GM15510 (cell line): ENCODE data around the gene PDGFA.

Experiments used
- POLR2A ChIP-seq: IDR thresholded peaks from 3 replicates; pipeline ENCODE4 v1.6.1; 2011; ENCODE audit warnings: borderline replicate concordance; ENCODE audit not compliant: insufficient read length; ENCODE audit errors: extremely low read depth

The PDGFA gene

DNA sequence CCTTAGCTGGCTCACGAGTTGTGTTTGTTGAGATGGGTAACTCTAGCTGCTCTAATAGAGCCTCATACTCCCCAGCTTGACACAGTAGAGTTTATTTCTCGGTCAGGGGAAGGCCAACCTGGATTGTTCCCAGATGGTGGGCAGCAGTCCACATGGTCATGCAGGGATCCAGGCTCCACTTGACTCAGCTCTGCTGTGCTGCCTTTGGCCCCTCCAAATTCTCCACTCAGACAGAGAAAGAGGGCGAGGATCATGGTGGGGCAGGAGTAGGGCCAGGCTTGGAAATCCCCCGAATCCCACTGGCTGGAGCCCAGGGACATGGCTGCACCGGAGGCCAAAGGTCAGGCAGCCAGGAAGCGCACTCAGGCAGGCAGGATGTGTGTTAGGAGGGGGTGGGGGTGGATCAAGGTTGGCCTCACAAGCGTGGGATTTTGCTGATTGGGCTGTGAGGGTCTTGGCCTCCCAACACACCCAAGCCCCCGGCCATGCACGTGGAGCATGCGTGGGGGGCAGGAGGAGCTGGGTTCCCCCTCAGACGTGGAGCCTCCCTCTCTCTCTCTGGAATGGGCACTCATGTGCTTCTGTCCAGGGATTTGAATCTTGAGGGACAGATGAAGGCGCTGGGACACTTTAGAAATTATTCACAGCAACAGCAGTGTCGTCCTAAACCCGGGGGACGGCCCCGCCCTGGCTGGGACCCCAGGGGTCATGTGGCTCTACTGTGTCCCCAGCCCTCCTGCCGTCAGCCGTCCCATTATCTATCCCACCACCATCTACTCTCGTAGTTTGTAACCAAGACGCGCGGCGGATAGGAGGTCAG is 44.8 kb downstream of the PDGFA start:
- no peak for TF ChIP-seq POLR2A

GRCh38 chr7:473870-474604 is 45.6 kb downstream of the PDGFA start:
- TF ChIP-seq POLR2A = no peak

- TF ChIP-seq POLR2A = no peak
These were observed 46.4 kb downstream of the PDGFA start for GRCh38 chr7:473211-473734.

- no peak for TF ChIP-seq POLR2A
These were observed 47.0 kb downstream of the PDGFA start for GRCh38 chr7:472640-472957.

DNA sequence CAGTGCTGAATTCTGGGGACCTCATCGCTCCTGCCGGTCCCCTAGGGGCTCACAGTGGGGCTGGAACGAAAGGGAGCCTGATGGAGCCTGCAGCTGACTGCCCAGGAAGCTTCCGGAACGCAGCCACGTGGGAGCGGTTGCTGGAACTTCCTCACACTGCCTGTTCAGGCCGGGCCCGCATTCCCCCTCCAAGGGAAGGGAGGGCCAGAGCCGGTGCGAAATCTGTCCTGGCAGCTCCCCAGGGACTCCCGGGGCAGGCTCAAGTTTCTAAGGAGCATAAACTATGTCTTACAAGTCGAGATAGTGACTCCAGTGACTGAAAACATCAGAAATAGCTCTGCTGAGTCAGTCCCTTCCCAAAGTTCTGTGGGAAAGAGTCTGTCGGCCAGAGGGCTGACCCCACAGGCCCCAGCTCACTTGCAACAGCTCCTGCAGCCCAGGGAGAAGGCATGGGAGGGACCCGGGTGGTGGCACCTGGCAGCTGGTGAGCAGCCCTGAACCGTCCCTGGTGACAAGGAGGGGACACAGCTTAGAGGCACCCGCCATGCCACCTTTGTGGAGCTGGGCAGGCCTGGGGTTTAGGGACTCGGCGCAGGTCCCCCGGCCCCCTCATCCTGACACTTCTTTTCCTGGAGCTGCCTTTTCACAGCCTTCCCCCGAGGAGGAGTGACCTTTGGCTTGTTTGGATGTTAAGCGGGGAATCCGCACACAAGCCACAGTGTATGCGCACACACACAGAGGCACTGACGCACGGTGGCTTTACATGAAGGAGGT is 47.6 kb downstream of the PDGFA start:
- TF ChIP-seq POLR2A = no peak

- no peak for TF ChIP-seq POLR2A
These were observed 48.3 kb downstream of the PDGFA start for GRCh38 chr7:471191-471865.

GRCh38 chr7:469563-469961 is 50.1 kb downstream of the PDGFA start:
- TF ChIP-seq POLR2A = no peak

DNA sequence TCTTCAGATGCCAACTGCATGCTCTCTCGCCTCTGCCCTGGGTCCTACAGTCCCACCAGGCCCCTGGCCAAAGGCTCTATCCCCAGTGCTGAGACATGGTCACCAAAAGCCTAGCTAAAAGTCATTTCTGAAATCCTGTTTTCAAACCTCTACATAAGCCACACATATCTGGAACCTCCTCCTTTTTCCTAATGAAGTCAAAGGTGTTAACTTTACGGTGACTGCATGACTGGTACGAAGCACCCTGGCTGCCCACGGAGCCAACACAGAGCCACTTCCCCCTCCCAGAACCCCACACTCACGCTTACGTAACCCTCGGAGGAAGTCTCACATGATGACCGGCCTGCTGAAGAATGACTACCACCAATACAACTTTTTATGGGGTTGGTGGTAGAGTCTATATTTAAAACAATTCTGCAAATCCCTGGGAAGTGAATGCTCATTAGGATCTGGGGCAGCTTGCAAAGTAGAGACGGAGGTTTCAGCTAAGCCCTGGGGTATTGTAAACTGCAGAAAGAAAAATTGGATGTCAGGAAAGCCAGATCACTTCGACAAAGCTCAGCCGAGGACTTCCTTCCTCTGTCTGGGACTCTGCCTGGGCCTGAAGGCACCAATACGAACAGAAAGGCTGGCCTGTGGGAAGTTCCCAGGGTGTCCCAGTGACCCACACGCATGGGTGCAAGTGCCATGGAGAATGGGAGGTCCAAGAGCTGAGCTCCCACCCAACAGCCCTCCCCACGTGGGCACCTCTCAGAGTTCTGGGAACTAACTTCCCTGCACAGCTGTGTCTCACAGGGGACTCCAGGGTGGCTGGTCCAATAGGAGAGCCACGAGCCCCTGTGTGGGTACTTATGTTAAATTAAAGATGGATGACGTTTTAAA is 50.7 kb downstream of the PDGFA start:
- no peak for TF ChIP-seq POLR2A

GRCh38 chr7:467856-468545 is 51.6 kb downstream of the PDGFA start:
- no peak for TF ChIP-seq POLR2A

DNA sequence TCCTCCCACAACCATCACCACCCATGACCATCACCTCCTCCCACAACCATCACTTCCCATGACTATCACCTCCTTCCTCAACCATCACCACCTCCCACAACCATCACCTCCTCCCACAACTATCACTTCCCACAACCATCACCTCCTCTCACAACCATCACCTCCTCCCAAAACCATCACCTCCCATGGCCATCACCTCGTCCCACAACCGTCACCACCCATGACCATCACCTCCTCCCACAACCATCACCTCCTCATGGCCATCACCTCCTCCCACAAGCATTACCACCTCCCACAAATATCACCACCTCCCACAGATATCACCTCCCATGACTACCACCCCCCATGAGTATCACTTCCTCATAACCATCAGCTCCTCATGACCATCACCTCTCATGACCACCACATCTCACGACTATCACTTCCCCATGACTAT is 52.2 kb downstream of the PDGFA start:
- no peak for TF ChIP-seq POLR2A

DNA sequence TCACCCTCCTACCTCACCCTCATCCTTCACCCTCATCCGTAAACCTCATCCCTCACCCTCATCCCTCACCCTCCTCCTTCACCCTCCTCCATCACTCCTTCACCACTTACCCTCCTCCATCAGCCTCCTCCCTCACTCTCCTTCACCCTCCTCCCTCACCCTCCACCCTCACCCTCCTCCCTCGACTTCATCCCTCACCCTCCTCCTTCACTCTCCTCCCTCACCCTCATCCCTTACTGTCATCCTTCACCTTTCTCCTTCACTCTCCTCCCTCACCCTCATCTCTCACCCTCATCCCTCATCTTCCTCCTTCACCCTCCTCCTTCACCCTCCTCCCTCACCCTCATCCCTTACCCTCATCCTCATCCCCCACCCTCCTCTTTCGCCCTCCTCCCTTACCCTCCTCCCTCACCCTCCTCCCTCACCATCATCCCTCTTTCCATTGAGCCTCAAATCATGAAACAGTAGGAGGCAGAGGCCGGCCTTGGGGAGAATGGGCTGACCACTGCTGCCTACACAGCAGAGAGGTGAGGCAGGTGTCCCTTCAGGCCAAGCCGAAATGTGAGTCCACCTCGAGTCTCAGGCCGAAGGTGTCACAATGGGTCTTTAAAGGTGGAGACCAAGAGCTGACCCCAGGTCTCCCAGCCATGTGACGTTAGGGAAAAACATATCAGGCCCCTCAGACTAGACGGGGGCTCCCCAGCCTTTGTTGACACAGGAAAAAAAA is 53.0 kb downstream of the PDGFA start:
- TF ChIP-seq POLR2A = no peak

DNA sequence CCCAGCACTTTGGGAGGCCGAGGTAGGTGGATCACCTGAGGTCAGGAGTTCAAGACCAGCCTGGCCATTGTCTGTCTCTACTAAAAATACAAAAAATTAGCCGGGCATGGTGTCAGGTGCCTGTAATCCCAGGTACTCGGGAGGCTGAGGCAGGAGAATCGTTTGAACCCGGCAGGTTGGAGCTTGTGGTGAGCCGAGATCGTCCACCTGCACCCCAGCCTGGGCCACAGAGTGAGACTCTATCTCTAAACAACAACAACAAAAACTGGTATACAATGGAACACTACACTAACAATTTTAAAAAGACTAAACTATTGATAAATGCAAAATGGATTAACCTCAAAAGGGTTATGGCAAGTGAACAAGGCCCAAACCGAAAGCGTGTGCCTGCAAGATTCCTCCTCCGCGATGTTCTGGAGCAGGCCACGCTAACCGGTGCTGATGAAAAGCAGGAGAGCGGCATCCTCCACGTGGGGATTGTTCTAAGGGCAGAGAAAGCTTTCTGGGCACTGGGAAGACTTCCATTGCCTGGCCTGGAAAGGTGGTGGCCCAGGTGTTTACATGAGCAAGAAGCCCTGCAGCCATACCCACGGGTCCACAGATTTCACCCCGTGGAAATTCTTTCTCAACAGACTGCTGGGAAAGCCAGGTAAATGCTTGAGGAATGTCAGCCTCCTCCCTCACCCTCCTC is 53.8 kb downstream of the PDGFA start:
- TF ChIP-seq POLR2A = no peak
